Inferior parietal cortex (tissue), 1 donor: Measurements from ENCODE around the gene CCR9.

Experiments used
- DNase-seq: peaks from one replicate; pipeline ENCODE4 v3.0.0-alpha.2; 2016; ENCODE audit errors: extremely low spot score

The CCR9 gene

GRCh38 chr3:45872569-45872968 lies 13.8 kb upstream of the CCR9 start:
- DNase-seq = no peak

GRCh38 chr3:45873036-45873435 lies 13.3 kb upstream of the CCR9 start:
- DNase-seq = no peak

GRCh38 chr3:45873638-45874037 lies 12.7 kb upstream of the CCR9 start:
- no peak for DNase-seq

GRCh38 chr3:45874677-45875346 lies 11.5 kb upstream of the CCR9 start:
- no peak for DNase-seq

GRCh38 chr3:45878124-45878523 lies 8.2 kb upstream of the CCR9 start:
- DNase-seq = no peak

- DNase-seq = no peak
These were observed 5.6 kb upstream of the CCR9 start for GRCh38 chr3:45880725-45881077.

GRCh38 chr3:45881078-45882022 lies 5.0 kb upstream of the CCR9 start:
- peak; percentile 55 for DNase-seq

- DNase-seq = peak; percentile 72
These were observed 1.8 kb upstream of the CCR9 start for GRCh38 chr3:45884368-45885201.

GRCh38 chr3:45887285-45887684 lies 942 bp downstream of the CCR9 start:
- DNase-seq = no peak

GRCh38 chr3:45887759-45888511 lies 1.6 kb downstream of the CCR9 start:
- DNase-seq = no peak

GRCh38 chr3:45889337-45889736 lies 3.0 kb downstream of the CCR9 start:
- DNase-seq = no peak

- DNase-seq = no peak
These were observed 4.1 kb downstream of the CCR9 start for GRCh38 chr3:45890405-45890804.

- no peak for DNase-seq
These were observed 5.8 kb downstream of the CCR9 start for GRCh38 chr3:45892161-45892560.

GRCh38 chr3:45894015-45894414 lies 7.7 kb downstream of the CCR9 start:
- no peak for DNase-seq

GRCh38 chr3:45895686-45896468 lies 9.5 kb downstream of the CCR9 start:
- DNase-seq = no peak

- no peak for DNase-seq
These were observed 10.6 kb downstream of the CCR9 start for GRCh38 chr3:45896956-45897355.

GRCh38 chr3:45904931-45905330 lies 18.6 kb downstream of the CCR9 start:
- DNase-seq = no peak

- no peak for DNase-seq
These were observed 19.4 kb downstream of the CCR9 start for GRCh38 chr3:45905755-45906154.

GRCh38 chr3:45906681-45907407 lies 20.5 kb downstream of the CCR9 start:
- DNase-seq = no peak
